WI38 (cell line): ENCODE data around the gene SCGB1A1.

Experiments used
- H3K4me3 ChIP-seq: 2 replicates; pipeline ENCODE4 v1.5.1; 2011; ENCODE audit warnings: low read depth, mild to moderate bottlenecking, control low read depth, low read length
- CTCF ChIP-seq: IDR thresholded peaks from 2 replicates; pipeline ENCODE4 v1.5.1; 2012; ENCODE audit warnings: low read depth, mild to moderate bottlenecking, control low read depth, low read length

SCGB1A1 gene

DNA sequence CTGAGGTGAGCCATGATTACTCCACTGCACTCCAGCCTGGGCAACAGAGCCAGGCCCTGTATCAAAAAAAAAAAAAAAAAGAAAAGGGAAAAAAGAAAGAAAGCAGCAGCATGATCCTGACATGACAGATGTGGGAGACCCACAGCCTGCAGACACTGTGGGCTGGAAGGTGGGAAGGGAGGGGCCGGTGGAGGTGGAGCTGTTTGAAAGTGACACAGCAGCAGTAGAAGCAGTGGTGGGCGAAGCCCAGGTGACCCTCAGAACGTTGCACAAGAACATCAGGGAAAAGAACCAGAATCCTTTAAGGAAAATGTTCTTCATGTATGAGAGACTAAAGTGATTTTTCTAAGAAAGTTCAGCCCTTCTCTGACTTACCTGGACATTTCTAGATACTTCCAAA lies 26.3 kb upstream of the SCGB1A1 start:
- no peak for TF ChIP-seq CTCF

GRCh38 chr11:62393061-62393611 lies 25.7 kb upstream of the SCGB1A1 start:
- no peak overlapping the region for H3K4me3 ChIP-seq
- no peak for TF ChIP-seq CTCF

More for the DNA sequence above, 26.3 kb upstream of the SCGB1A1 start:
- H3K4me3 ChIP-seq = no peak overlapping the region

- H3K4me3 ChIP-seq = no peak overlapping the region
- no peak for TF ChIP-seq CTCF
Measured at GRCh38 chr11:62393735-62394134, 25.1 kb upstream of the SCGB1A1 start.

DNA sequence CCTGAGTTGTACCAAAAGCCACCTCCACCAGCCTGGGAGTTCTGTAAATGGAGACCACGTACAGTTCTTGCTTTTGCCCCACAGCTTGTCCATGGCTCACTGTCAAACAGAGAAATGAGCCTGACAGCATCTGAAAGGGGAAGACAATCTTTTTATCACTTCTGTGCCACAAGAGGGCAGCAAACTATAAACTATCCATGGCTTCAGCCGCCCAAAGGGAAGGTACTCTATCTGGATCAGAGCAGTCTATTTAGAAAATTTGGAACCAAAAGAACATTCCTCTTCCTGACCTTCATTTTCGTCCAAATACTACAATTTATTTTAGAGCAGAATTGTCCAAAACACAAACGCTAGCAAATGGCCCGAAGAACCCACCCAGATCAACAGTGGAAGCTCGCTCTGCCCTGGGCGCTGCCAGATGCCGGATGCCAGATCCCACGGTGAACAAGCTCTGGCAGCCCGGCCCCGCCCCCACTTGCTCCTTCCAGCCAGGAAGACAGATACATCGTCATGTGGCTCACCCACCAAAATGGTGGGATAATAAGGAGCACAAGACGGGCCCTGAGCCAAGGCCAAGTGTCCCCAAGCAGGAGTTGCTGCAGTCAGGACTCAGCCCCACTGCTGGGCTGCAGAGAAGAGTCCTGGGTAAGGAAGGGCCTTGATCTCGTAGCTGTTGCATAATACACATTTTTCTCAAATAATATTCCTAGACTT lies 23.9 kb upstream of the SCGB1A1 start:
- TF ChIP-seq CTCF = peak; percentile 26; the same call in 1 of the 2 replicates
- peak overlapping the region; percentile 56 for H3K4me3 ChIP-seq

DNA sequence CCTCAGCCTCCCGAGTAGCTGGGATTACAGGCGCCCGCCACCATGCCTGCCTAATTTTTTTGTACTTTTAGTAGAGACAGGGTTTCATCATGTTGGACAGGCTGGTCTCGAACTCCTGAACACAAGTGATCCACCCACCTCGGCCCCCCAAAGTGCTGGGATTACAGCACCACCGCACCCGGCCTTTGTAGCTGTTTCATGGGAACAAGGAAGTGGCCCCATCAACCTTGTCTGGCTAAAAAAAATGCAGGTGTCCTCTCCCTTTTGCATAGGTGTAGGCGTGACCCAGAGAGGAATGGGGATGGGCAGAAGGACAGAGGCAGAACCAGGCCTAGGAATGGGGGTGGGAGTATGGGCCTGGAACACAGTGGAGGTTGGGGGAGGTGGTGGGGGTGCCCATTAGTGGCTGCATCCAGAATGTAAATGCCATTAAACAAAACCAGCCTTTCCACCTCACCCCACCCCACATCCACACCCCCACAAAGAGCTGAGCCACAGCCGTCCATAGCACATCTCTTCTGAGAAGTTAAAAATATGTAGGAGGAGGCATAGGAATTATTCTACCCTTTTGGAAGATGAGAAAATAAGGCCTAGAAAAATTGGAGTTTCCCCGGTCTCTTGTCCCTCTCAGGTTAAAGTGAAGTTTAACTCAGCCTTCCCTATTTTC lies 22.8 kb upstream of the SCGB1A1 start:
- no peak for TF ChIP-seq CTCF
- no peak overlapping the region for H3K4me3 ChIP-seq

GRCh38 chr11:62398011-62398994 lies 20.5 kb upstream of the SCGB1A1 start:
- no peak overlapping the region for H3K4me3 ChIP-seq
- TF ChIP-seq CTCF = no peak
